CD4-positive, alpha-beta T cell treated with Interleukin-15 for 4 hours (primary cell): ENCODE measurements around the gene KIF5A.
A peak's percentile ranks its signal among the peaks of the same experiment; 100 is the strongest.
"Not testable (repeated sequence)": the region's sequence is repeated elsewhere in the genome, so short reads cannot be mapped to it uniquely, and the experiment has no call there.

ENCODE experiments used
- DNase-seq: peaks from one replicate; pipeline ENCODE4 v3.0.0-alpha.2; 2020; ENCODE audit warnings: low spot score

KIF5A gene

DNA sequence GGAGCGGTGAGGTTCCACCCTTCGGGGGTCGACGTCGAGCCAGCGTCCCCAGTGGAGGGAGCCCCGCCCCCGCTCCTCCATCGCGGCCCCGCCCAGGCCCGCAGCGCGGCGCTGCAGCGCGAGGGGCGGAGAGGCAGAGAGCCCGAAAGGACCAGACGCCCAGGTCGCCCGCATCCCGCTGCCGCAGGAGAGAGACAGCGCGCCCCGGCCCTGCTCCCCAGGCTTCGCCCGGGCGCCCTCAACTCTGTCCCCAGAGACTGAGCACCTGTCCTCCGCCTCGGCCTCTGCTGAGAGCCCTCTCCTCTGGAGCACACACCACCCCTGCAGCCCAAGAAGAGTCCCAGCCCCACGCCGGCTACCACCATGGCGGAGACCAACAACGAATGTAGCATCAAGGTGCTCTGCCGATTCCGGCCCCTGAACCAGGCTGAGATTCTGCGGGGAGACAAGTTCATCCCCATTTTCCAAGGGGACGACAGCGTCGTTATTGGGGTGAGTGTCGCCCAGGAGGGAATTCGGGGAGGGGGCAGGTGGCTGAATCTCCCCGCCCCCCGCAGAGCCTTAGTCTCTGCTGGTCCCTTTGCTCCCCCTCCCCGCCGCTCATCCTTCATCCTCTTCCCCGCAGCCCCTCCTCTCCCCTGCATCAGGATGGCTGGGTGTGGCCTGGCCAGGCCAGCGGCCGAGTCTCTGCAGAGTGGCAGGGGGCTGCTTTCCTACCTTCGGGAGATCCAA, at the start of gene KIF5A:
Gene KIF5A, plus strand, starts transcription at position 136 of the 732 bp plus-strand sequence. Its CDS starts 228 bp downstream, at position 364.
- DNase-seq: peak; percentile 44

- no peak for DNase-seq
Observed at GRCh38 chr12:57500213-57500612, 49.6 kb upstream of the KIF5A start.

DNA sequence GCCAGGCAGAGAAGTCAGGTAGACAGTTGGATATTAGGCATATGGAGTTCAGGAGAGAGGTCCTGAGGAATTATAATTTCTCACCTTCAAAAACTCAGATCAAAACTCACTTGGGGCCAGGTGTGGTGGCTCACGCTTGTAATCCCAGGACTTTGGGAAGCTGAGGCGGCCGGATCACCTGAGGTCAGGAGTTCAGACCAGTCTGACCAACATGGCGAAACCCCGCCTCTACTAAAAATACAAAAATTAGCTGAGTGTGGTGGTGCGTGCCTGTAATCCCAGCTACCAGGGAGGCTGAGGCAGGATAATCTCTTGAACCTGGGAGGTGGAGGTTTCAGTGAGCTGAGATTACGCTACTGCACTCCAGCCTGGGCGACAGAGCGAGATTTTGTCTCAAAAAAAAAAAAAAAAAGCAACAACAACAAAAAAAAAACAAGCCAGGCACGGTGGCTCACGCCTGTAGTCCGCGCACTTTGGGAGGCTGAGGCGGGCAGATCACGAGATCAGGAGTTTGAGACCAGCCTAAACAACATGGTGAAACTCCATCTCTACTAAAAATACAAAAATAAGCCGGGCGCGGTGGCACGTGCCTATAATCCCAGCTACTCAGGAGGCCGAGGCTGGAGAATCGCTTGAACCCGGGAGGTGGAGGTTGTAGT, 47.4 kb upstream of the KIF5A start:
- DNase-seq: not testable (repeated sequence)

DNA sequence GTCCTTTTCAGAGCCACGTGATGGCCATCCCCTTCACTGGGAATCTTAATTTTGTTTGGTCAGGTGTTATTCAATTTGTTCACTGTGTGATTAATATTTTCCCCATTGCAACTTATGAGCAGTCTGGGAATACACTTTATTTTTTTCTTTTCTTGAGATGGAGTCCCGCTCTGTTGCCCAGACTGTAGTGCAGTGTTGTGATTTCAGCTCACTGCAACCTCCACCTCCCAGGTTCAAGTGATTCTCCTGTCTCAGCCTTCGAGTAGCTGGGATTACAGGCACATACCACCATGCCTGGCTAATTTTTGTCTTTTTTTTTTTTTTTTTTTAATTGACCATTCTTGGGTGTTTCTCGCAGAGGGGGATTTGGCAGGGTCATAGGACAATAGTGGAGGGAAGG, 43.3 kb upstream of the KIF5A start:
- DNase-seq: not testable (repeated sequence)

DNA sequence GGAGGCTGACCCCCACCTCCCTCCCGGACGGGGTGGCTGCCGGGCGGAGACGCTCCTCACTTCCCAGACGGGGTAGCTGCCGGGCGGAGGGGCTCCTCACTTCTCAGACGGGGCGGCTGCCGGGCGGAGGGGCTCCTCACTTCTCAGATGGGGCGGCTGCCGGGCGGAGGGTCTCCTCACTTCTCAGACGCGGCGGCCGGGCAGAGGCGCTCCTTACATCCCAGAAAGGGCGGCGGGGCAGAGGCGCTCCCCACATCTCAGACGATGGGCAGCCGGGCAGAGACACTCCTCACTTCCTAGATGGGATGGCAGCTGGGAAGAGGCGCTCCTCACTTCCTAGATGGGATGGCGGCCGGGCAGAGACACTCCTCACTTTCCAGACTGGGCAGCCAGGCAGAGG, 42.0 kb upstream of the KIF5A start:
- DNase-seq: not testable (repeated sequence)

- no peak for DNase-seq
Observed at GRCh38 chr12:57511161-57511560, 38.7 kb upstream of the KIF5A start.

- DNase-seq: no peak
Observed at GRCh38 chr12:57511588-57512325, 38.1 kb upstream of the KIF5A start.

DNA sequence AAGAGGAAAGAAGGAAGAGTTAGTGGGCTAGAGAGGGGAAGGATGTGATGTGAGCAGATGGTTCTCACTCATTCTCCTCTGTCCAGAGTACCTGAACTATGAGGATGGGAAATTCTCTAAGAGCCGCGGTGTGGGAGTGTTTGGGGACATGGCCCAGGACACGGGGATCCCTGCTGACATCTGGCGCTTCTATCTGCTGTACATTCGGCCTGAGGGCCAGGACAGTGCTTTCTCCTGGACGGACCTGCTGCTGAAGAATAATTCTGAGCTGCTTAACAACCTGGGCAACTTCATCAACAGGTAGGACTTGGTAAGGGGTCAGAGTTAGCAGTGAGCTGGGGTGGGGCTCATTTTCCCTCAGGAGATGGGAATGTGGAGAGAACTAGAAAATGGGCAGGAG, 37.2 kb upstream of the KIF5A start:
- no peak for DNase-seq

GRCh38 chr12:57513266-57513665, 36.6 kb upstream of the KIF5A start:
- no peak for DNase-seq

- DNase-seq: not testable (repeated sequence)
Observed at GRCh38 chr12:57513677-57514076, 36.2 kb upstream of the KIF5A start.

GRCh38 chr12:57514246-57514645, 35.6 kb upstream of the KIF5A start:
- DNase-seq: not testable (repeated sequence)

DNA sequence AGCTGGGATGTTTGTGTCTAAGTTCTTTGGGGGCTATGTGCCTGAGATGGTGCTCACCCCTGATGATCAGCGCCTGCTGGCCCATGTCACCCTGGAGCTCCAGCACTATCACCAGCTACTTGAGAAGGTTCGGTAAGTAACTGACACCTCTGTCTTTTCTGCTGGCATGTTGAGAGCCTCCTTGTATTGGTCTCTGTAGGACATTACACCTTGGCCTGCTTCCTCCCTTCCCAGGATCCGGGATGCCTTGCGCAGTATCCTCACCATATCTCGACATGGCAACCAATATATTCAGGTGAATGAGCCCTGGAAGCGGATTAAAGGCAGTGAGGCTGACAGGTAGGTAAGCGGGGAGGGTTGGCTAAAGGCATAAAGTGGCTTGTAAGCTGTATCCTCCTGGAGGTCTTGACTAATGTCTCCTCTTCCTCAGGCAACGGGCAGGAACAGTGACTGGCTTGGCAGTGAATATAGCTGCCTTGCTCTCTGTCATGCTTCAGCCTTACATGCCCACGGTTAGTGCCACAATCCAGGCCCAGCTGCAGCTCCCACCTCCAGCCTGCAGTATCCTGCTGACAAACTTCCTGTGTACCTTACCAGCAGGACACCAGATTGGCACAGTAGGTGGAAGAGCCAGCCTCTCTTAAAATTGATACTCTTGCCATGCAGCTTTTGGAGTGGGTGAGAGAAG, 35.0 kb upstream of the KIF5A start:
- DNase-seq: no peak

- DNase-seq: no peak
Observed at GRCh38 chr12:57515408-57515933, 34.4 kb upstream of the KIF5A start.

DNA sequence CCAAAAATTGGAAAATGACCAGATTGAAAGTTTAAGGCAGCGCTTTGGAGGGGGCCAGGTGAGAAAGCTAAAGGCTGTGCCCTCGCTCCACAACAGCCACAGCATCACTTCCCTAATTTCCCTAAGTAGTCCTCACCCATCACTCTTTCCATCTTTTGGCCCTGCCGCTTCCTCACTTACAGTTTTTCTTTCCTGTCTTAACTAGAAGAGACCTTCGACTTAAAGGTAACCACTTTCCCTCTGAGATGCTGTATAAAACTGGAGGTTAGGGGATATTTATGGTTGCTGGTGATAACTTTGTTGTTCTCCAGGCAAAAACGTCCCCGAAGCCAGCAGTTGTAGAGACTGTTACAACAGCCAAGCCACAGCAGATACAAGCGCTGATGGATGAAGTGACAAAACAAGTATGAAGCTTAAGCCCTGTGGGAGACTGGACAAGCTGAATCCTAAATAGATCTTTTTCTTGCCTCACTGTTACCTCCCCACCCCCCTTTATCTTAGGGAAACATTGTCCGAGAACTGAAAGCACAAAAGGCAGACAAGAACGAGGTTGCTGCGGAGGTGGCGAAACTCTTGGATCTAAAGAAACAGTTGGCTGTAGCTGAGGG, 33.8 kb upstream of the KIF5A start:
- DNase-seq: no peak

- no peak for DNase-seq
Observed at GRCh38 chr12:57516617-57517153, 33.2 kb upstream of the KIF5A start.

DNA sequence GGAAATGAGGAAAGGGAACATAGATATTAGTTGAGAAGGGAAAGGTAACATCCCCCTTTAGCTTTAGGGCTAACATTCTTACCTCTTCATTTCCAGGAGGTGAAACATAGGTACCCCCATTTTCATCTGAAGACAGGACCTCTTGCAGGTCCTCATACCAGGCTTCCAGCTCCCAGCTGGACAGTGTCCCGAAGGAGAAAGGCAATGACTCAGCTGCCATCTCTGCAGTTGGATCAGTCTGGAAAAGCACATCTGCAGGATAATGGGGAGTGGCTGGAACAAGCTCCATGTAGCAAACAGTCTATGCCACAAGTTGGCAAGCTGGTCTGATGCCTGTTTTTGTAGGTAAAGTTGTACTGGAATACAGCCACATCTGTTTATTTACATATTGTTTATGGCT, 32.7 kb upstream of the KIF5A start:
- DNase-seq: no peak

GRCh38 chr12:57517718-57518117, 32.1 kb upstream of the KIF5A start:
- DNase-seq: not testable (repeated sequence)

DNA sequence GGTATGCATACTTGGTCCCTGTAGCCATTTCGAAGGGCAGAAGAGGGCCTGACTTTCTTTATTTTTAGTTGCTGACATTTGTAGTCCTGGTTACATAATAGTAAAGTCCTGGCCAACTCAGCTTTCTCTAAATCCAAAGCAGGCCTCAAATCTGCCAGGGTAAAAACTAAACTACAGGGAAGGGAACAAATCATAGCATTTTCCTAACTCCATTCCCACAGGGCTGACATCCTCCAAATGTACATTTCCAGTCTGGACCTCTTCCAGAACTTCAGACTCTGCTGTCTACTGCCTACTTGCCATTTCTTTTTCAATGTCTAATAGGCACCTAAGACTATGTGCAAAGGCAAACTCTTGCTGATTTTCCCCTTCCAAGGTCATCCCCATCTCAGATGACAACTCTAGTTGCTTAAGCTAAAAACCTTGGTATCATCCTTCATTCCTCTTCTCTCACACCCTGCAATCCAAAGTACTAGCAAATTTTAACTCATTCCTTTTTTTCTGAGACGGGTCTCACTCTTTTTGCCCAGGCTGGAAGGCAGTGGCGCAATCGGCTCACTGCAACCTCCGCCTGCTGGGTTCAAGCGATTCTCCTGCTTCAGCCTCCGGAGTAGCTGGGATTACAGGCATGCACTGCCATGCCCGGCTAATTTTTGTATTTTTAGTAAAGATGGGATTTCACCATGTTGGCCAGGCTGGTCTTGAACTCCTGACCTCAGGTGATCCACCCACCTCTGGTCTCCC, 31.5 kb upstream of the KIF5A start:
- DNase-seq: no peak

DNA sequence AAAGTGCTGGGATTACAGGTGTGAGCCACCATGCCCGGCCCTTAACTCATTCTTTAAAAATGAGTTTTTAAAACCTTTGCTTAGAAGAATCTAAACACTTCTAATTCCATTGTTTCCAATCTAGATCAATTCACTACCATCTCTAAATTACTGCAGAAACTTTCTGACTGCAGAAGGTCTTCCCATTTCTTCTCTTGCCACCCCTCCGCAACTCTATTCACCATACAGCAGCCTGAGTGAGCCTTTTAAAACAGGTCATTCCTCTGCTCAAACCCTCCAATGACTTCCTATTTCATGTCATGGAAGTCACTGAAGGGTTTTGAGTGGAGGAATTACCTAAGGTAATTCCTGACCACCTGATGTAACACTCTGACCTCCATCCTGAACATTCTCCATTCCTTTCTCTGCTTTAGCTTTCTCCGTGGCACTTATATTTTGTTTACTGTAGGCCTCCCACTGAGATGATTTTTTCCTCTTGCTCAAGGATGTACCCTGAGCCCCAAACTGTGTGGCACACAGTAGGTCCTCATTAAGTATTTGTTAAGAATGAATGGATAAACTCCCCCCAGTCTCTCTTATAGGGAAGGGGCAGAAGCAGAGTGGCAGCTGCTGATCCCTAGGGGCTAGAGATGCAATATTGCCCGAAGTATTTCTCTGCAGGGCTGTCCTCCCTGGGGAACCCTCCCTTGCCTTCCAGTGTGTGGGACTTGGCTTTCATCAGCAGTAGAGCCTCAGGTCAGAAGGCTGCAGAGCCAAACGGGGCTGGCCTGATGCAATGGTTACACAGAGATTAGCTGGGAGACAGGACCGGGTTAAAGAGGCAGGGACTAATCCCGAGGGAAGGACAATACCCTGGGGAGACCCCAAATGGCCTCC, 30.7 kb upstream of the KIF5A start:
- no peak for DNase-seq

GRCh38 chr12:57519796-57520052, 30.1 kb upstream of the KIF5A start:
- peak; percentile 6 for DNase-seq
